ENCODE data around the gene C8B.

- TF ChIP-seq CTCF (IDR thresholded peaks at IDR 0.05; ENCODE audit: poor library complexity, severe bottlenecking) (no peak), EZH2 (IDR thresholded peaks at IDR 0.05; ENCODE audit: borderline replicate concordance, insufficient read depth, low read length, poor library complexity, severe bottlenecking) (no peak), RAD21 (conservative IDR thresholded peaks at IDR 0.05) (no peak), EP300 (conservative IDR thresholded peaks at IDR 0.05; ENCODE audit: poor library complexity, severe bottlenecking) (no peak), POLR2AphosphoS5 (IDR thresholded peaks at IDR 0.05) (no peak), TAF1 (IDR thresholded peaks at IDR 0.05; ENCODE audit: low read depth) (no peak), MXI1 (conservative IDR thresholded peaks at IDR 0.05; ENCODE audit: poor library complexity, severe bottlenecking) (no peak)
- TF ChIP-seq, protein P1, sequence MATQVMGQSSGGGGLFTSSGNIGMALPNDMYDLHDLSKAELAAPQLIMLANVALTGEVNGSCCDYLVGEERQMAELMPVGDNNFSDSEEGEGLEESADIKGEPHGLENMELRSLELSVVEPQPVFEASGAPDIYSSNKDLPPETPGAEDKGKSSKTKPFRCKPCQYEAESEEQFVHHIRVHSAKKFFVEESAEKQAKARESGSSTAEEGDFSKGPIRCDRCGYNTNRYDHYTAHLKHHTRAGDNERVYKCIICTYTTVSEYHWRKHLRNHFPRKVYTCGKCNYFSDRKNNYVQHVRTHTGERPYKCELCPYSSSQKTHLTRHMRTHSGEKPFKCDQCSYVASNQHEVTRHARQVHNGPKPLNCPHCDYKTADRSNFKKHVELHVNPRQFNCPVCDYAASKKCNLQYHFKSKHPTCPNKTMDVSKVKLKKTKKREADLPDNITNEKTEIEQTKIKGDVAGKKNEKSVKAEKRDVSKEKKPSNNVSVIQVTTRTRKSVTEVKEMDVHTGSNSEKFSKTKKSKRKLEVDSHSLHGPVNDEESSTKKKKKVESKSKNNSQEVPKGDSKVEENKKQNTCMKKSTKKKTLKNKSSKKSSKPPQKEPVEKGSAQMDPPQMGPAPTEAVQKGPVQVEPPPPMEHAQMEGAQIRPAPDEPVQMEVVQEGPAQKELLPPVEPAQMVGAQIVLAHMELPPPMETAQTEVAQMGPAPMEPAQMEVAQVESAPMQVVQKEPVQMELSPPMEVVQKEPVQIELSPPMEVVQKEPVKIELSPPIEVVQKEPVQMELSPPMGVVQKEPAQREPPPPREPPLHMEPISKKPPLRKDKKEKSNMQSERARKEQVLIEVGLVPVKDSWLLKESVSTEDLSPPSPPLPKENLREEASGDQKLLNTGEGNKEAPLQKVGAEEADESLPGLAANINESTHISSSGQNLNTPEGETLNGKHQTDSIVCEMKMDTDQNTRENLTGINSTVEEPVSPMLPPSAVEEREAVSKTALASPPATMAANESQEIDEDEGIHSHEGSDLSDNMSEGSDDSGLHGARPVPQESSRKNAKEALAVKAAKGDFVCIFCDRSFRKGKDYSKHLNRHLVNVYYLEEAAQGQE (IDR thresholded peaks at IDR 0.05; ENCODE audit: borderline replicate concordance), result no peak
Observed at GRCh38 chr1:56972976-56973375, 7.2 kb upstream of the C8B start.
